Neural progenitor cell (in vitro differentiated cells): ENCODE data around the gene S1PR4.

Source experiments
- EZH2 ChIP-seq: fragments of 200-600 bp; sonication (generic); IDR thresholded peaks from 2 replicates; pipeline ENCODE4 v1.6.1; 2017; ENCODE audit warnings: antibody characterized with exemption, mild to moderate bottlenecking, moderate library complexity
- EZH2phosphoT487 ChIP-seq: fragments of 200-600 bp; sonication (generic); IDR thresholded peaks from 2 replicates; pipeline ENCODE4 v1.6.1; 2017; ENCODE audit warnings: antibody characterized with exemption
- TF ChIP-seq, protein P1 (sequence below): fragments of 200-600 bp; sonication (generic); IDR thresholded peaks from 2 replicates; pipeline ENCODE4 v1.5.1; 2017; ENCODE audit warnings: antibody characterized with exemption, mild to moderate bottlenecking

DNA sequence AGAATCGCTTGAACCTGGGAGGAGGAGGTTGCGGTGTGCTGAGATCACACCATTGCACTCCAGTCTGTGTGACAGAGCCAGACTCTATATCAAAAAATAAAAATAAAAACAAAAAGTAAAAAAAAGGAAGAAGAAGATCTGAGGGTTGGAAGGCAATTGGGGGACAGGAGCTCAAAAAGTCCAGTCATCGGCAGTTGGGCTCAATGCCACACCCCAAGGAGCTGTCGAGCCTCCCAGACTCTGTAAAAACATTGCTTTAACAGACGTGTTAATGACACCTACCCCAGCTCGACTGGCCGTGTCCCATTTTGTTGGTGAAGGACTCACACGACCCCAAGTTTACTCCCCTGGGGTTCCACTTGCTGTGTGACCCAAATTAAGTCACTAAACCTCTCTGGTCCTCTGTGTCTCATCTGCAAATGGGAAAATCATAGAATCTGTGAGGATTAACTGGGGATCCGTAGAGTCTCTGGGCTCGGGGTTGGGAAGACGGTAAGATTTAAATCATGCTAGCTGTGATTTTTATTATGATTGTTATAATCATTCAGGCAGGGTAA is 35.7 kb upstream of the S1PR4 start:
- TF ChIP-seq, protein P1, sequence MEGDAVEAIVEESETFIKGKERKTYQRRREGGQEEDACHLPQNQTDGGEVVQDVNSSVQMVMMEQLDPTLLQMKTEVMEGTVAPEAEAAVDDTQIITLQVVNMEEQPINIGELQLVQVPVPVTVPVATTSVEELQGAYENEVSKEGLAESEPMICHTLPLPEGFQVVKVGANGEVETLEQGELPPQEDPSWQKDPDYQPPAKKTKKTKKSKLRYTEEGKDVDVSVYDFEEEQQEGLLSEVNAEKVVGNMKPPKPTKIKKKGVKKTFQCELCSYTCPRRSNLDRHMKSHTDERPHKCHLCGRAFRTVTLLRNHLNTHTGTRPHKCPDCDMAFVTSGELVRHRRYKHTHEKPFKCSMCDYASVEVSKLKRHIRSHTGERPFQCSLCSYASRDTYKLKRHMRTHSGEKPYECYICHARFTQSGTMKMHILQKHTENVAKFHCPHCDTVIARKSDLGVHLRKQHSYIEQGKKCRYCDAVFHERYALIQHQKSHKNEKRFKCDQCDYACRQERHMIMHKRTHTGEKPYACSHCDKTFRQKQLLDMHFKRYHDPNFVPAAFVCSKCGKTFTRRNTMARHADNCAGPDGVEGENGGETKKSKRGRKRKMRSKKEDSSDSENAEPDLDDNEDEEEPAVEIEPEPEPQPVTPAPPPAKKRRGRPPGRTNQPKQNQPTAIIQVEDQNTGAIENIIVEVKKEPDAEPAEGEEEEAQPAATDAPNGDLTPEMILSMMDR = no peak
- TF ChIP-seq EZH2phosphoT487 (no peak), EZH2 (no peak)
